RKO (cell line): ENCODE results near the gene DLGAP3.
"Not testable (repeated sequence)": the region's sequence is repeated elsewhere in the genome, so short reads cannot be mapped to it uniquely, and the experiment has no call there.

ENCODE experiments used
- DNase-seq: peaks from one replicate; pipeline ENCODE4 v3.0.0-alpha.2; 2016; ENCODE audit warnings: low spot score

Gene DLGAP3, protein sequence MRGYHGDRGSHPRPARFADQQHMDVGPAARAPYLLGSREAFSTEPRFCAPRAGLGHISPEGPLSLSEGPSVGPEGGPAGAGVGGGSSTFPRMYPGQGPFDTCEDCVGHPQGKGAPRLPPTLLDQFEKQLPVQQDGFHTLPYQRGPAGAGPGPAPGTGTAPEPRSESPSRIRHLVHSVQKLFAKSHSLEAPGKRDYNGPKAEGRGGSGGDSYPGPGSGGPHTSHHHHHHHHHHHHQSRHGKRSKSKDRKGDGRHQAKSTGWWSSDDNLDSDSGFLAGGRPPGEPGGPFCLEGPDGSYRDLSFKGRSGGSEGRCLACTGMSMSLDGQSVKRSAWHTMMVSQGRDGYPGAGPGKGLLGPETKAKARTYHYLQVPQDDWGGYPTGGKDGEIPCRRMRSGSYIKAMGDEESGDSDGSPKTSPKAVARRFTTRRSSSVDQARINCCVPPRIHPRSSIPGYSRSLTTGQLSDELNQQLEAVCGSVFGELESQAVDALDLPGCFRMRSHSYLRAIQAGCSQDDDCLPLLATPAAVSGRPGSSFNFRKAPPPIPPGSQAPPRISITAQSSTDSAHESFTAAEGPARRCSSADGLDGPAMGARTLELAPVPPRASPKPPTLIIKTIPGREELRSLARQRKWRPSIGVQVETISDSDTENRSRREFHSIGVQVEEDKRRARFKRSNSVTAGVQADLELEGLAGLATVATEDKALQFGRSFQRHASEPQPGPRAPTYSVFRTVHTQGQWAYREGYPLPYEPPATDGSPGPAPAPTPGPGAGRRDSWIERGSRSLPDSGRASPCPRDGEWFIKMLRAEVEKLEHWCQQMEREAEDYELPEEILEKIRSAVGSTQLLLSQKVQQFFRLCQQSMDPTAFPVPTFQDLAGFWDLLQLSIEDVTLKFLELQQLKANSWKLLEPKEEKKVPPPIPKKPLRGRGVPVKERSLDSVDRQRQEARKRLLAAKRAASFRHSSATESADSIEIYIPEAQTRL

DNA sequence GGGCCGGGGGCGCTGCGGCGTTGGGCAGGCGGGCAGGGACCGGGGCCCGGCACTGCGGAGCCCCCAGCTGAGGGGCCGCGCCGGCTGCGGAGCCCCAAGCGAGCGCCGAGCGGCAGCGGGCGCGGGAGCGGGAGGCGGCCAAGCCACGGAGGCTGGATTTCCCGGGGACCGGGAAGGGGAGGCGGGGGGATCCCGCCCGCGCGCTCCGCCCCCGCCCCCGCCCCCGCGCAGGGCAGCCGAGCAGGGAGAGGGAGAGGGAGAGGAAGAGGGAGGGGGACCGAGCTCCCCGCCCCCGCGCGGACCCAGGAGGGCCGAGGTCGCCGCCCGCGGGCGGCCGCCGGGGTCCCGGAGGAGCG is at the start of gene DLGAP3:
Gene DLGAP3, minus strand, starts transcription at position 154 of the 356 bp plus-strand sequence. CDS start 24,267 bp downstream, outside the sequence.
- no peak for DNase-seq

DNA sequence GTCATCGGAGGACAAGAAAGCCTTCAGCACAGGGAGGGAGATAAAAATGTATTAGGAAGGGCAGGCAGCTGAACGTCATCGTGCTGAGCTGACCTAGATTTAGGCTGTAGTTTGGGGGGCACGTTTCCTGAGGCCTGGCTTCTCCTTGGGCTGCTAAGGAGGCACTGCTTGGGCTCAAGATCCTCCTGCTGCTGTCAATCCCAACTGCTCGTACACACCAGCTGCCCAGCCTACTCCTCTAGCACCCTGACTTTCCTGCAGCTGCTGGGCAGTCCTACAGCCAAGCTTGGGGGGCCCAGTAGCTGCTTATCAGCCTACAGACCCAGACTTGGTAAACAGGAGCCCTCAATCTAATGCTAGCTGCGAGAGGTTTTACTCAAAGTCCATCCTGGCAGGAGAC is 49.5 kb upstream of the DLGAP3 start:
- DNase-seq, result no peak

DNA sequence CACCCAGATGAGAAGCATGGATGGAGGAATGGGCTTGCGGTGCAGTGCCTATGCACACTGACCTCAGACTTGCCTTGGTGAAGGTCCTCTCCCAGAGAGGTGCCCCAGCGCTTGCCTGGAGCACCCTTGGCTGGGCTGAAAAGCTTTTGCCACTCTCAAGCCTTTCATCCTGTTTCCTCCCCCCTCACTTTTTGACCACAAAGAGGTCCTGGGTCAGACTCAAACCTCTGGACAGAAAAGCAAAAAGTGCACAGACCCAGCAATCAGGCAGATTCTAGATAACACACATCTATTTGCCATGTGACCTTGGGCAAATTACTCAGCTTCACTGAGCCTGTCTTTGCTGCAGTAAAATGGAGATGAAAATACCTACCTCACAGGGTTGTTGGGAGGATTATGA is 48.4 kb upstream of the DLGAP3 start:
- DNase-seq, result no peak

DNA sequence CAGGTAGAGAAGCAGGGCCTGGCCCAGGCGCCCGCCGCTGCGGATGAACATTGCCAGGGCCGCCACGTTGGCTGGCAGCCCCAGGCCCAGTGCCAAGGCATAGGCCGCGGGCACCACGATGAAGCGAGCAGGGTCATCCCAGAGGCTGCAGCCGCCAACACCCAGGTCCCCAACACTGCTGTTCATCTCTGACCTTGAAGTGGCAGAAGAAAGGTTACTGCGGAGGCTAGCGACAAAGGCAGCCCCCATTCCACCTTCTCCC is 47.7 kb upstream of the DLGAP3 start:
- DNase-seq, result no peak

DNA sequence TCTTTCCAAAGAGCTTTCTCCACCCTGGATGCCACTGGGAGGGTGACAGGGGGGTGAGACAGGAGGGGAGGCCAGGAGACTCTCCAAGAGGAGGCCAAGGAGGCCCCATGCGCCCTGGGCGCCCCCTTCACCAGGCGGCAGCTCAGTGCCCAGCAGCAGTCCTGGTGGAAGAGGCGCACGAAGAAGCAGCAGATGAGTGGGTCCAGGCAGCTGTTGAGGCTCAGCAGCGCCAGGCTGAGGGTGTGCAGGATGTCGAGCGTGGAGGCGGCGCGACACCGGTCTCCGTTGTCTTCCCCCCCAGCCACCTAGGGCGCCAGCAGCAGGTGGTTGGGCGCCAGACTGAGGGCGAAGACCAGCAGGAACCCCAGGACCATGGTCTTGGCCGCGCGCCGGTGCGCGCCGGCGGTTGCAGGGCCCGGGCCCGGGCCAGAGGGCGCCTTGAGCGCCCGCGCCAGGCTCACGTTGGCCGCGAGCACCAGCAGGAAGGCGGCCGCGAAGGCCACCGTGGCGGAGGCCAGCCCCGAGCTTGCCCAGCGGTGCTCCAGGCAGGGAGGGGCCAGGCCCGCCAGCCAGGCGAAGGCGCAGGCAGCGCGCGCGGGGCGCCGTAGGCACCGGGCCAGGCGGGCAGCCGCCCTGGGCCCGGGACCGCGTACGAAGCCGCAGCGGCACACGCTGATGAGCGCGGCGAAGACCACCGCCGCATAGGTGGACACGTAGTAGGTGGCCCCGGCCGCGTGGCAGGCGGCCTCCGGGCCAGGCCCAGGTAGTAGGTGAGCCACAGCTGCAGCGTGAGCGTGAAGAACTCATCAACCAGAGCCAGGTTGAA is 47.1 kb upstream of the DLGAP3 start:
- no peak for DNase-seq

DNA sequence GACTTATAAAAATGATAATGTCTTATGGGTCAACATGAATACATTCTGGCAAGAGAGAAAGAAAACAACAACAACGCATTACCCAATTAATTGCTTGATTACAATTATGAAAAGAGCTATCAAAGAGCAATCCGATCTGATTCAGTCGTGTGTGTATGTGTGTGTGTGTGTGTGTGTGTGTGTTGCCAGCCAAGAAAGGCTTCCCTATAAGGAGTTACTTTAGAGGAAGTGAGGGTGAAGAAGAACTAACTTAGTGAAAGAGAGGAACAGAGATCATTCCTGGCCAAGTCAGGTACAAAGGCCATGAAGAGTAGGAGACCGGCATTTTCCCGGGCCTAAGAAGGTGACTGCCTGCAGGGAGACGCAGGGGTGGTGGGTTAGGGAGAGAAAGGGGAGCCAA is 46.3 kb upstream of the DLGAP3 start:
- DNase-seq, result no peak

DNA sequence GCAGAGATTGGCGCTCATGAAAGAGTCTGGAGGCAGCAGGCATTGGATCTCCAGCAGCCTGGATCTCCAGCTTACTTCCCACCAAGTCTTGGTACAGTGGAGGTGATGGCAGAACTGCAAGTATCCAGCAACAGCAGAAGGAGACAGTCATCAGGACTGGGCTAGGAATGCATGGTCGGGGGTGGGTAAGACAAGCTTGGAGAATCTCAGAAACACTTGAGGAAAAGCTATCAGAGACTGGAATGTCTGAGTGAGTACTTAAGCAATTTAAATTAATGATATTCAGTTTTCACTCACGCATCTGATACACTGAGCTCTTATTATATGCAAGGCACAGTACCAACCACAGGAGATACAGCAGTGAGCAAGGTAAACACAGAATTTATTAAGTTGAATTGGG is 45.9 kb upstream of the DLGAP3 start:
- DNase-seq, result no peak

DNA sequence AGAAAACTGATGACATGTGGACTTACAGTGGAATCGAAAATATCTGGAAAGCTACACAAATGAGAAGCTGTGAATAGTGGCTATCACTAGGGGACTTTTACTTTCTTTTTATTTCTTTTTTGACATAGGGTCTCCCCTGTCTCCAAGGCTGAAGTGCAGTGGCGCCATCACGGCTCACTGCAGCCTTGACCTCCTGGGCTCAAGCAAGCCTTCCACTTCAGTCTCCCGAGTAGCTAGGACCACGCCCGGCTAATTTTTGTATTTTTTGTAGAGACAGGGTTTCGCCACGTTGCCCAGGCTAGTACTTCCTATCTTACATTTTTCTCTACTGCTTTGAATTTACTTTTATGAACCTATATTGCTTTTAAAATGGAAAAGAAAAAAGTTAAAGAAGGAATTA is 45.2 kb upstream of the DLGAP3 start:
- DNase-seq, result no peak

DNA sequence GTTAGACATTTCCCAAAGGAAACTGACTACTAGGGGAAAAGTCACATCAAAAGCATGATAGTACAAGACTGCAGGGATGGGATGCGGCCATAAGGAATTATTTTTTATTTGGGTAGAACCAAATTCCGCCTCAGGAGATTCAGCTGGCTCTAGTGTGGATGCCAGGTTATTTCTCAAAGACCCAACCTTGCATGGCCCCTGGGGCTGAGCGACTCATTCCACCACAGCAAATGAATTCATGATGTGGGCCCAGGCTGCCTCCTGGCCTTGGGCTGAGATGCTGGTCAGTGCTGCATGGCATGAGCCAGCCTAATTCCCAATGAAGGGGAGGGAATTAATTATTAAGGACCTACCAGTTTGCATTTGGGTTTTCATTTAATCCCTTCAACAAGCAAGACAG is 43.9 kb upstream of the DLGAP3 start:
- DNase-seq, result no peak

DNA sequence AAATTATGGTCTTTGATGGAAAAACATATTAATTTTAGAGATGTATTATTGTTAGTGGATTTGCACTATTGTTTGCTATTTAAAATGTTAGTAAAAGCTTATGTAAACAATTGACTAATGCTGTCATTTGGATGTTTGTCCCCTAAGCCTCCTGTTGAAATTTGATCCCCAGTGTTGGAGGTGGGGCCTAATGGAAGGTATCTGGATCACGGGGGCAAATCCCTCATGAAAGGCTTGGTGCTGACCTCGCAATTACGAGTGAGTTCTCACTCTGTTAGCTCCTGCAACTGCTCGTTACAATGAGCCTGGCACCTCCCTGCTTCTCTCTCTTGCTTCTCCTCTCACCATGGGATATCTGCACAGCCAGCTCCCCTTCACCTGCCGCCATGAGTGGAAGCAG is 41.4 kb upstream of the DLGAP3 start:
- no peak for DNase-seq

DNA sequence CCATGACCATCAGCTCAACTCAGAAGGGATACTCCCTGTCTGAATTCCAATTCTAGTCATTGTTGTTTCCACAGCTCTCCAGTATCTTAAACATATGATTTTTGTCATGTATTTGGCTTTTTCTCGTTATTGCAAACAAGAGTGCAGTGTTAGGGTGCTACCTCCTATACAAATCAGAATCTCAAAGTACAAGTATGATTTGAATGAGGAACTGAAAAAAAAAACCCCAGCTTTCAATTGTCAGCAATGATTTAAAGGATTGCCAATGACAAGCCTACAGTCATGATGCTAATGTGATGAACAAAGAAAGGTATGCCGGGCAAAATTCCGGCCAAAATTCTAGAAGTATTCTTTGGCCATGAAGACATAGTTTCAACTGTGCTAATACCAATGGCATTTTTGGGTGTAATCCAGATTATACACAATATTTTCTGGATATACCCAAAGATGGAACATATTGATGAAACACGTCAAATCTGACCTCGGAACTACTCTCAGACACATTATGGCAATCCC is 40.8 kb upstream of the DLGAP3 start:
- no peak for DNase-seq

DNA sequence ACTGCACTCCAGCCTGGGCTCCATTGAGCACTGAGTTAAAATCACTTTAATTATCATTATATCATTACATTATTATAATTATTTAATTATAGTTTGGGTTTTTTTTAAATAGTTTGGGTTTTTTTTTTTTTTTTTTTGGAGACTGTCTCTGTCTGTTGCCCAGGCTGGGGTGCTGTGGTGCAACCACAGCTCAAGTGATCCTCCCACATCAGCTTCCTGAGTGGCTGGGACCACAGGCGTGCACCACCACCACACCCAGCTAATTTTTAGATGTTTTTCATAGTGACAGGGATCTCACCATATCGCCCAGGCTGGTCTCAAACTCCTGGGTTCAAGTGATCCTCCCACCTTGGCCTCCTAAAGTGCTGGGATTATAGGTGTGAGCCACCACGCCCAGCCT is 38.8 kb upstream of the DLGAP3 start:
- DNase-seq, result not testable (repeated sequence)

DNA sequence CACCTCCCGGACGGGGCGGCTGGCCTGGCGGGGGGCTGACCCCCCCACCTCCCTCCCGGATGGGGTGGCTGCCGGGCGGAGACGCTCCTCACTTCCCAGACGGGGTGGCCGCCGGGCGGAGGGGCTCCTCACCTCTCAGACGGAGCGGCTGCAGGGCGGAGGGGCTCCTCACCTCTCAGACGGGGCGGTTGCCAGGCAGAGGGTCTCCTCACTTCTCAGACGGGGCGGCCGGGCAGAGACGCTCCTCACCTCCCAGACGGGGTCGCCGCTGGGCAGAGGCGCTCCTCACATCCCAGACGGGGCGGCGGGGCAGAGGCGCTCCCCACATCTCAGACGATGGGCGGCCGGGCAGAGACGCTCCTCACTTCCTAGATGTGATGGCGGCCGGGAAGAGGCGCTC is 38.2 kb upstream of the DLGAP3 start:
- DNase-seq, result not testable (repeated sequence)

DNA sequence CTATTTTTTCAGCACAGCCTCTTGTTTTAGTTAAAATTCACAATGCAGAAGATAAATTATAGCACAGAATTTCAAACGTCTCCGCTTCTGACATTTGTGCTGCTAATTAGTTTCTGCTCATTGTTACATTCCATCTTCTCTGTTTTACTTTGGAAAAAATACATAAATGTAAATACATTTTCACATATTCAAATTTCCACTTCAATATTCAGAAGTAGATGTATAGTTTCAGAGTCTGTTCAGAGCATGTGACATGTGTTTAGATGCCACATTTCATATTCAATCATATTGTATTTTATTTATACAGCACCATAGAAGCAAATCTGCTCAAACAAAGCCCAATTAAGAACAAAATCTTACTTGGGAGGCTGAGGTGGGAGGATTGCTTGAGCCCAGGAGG is 36.1 kb upstream of the DLGAP3 start:
- no peak for DNase-seq

DNA sequence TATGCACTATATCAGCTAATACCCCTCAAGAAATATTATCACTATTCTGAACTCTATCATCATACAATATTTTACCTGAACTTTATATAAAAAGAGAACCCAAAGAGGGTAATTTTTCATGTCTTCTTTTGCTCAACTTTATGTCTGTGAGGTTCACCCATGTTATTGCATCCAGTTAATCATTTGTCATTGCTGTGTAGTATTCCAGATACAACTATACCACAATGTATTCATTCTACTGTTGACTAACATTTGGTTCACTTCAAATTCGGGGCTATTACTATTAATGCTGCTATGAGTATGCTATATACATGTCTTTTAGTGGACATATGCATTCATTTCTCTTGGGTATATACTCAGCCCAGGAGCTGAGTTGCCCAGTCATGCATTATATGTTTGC is 21.0 kb upstream of the DLGAP3 start:
- no peak for DNase-seq

DNA sequence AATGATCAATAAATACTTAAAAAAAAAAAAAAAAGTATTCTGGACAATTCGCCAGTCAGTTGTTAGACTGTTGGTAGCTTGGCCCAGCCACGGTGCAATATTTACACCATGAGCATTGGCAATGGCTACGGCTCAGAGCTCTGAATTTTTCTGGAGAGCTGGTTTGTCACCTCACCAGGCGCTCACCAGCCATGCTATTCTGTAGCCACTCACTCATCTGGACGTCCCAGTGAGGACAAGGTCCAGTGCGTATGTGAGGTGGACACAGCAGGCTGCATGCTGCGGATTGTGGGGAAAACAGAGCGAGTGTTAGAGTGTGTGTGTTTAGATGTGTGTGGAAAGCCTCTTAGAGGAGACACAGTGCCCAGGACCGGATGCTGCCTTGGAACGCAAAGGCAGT is 19.3 kb upstream of the DLGAP3 start:
- DNase-seq, result not testable (repeated sequence)

DNA sequence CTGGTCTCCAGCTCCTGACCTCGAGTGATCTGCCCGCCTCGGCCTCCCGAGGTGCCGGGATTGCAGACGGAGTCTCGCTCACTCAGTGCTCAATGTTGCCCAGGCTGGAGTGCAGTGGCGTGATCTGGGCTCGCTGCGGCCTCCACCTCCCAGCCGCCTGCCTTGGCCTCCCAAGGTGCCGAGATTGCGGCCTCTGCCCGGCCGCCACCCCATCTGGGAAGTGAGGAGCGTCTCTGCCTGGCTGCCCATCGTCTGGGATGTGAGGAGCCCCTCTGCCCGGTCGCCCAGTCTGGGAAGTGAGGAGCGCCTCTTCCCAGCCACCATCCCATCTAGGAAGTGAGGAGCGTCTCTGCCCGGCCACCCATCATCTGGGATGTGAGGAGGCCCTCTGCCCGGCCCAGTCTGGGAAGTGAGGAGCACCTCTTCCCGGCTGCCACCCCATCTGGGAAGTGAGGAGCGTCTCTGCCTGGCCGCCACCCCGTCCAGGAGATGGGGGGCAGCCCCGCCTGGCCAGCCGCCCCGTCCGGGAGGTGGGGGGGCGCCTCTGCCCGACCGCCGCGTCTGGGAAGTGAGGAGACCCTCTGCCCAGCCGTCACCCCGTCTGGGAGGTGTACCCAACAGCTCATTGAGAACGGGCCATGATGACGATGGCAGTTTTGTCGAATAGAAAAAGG is 18.3 kb upstream of the DLGAP3 start:
- DNase-seq, result not testable (repeated sequence)

DNA sequence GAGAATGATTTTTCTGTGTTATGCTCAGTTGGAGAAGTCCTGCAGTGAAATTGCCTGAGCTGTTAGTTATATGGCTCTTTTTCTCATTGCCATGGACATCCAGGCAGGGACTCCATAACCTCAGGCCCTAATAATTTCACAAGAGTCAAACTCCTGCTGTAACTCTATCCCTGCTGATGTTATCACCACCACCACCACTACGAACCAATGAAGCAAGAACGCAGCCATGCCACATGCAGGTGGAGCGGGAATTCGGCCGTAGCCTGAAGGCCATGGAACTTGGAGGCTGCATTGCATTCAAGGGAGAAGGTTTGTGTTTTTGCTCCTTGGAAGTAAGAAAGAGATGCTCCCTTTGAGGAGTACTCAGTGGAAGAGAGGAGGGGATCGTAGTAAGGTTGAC is 16.8 kb upstream of the DLGAP3 start:
- DNase-seq, result no peak

DNA sequence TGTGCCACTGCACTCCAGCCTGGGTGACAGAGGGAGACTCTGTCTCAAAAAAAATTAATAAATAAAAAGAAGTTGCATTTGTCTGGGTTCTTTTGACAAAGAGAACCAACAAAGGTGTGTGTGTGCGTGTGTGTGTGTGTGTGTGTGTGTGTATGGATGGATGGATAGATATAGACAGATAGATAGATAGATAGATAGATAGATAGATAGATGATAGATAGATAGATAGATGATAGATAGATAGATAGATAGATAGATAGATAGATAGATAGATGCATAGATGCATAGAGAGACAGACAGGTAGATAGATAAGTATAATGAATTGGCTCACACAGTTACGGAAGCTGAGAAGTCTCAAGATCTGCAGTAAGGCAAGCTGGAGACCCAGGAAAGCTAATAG is 12.3 kb upstream of the DLGAP3 start:
- DNase-seq, result not testable (repeated sequence)

DNA sequence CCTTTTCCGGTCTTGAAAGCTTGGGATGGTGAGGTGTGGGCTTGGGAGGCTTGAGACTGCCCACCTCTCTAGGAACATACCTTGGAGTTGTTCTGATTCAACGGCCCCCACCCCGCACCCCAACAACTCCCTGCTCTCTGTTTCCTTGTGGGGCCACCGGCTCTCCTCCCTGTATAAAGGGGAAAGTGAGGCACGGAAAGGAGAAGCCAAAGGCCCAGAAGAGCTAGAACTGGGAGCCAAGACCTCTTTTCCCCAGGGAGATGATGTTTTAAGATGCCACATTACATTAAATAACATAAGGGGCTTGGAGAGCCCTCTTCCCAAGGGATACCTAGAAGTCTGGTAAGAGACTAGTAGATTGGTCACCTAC is 1.2 kb upstream of the DLGAP3 start:
- no peak for DNase-seq

DNA sequence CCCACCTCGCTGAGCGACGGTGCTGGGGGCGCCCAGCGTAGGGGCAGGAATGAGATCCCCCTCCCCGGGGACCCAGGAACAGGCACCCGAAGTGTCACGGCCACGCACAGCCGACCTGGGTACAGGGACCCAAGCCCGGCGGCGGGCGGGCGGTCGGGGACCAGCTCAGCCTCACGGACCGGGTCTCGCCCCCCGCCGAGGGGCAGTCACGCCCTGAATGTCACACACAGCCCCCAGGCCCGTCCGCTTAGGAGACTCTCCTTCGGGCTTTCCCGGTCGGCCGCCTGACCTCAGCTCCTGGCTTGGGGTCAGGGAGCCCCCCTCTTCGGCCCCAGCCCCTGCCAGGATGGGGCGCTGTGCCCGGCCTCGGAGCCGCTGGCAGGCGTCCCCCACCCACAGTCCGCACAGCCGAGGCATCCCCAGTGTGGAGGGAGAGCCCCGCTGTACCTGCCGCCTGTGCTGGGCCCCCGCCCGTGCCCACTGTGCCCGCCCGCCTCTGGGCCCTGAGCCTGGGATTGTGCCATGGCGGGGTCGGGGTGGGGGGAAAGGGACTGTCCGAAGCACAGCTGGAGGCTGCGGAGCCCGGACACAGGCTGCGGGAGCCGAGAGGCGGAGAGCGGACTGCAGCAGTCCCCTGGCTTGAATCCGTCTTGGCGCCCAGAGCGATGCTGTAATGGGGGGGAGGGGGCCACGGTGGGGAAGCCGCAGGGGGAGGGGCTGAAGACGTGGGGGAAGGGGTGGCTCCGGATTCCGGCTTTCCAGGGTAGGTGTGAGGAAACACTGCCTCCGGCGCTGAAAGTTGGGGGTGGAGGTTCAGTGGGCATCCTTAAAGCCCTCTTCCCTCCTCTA is 627 bp upstream of the DLGAP3 start:
- DNase-seq, result no peak
